H4 (cell line): Measurements from ENCODE around the gene CYBB. TPM values are rescaled to one million over a fixed set of nuclear protein-coding genes. Genes with fewer than 3 reads are reported as not detected.
"Not testable (repeated sequence)": the region's sequence is repeated elsewhere in the genome, so short reads cannot be mapped to it uniquely, and the experiment has no call there.

Source experiments
- DNase-seq: peaks from one replicate; pipeline ENCODE4 v3.0.0-alpha.2; 2015; ENCODE audit warnings: low spot score
- total RNA-seq: library from RNA; depleted of rRNA; stranded (reverse); fragments of >200 nt; shearing (Covaris generic); gene quantifications from 2 replicates; pipeline ENCODE4 v1.2.3, GENCODE V29; 2014; rRNA removed

The CYBB gene
- 0.02 and 0.23 TPM in 2 replicates for total RNA-seq

GRCh38 chrX:37779857-37780256, at the start of gene CYBB:
TSS of gene CYBB (plus strand) at chrX:37780059. CDS start at chrX:37780078, 19 bp downstream.
- DNase-seq = no peak

GRCh38 chrX:37745354-37745753, 34.5 kb upstream of the CYBB start:
- DNase-seq = peak; percentile 61

- DNase-seq = no peak
These were observed 34.0 kb upstream of the CYBB start for GRCh38 chrX:37745835-37746217.

- peak; percentile 22 for DNase-seq
These were observed 33.5 kb upstream of the CYBB start for GRCh38 chrX:37746218-37746941.

- no peak for DNase-seq
These were observed 32.9 kb upstream of the CYBB start for GRCh38 chrX:37746951-37747350.

GRCh38 chrX:37752281-37752680, 27.6 kb upstream of the CYBB start:
- DNase-seq = no peak

GRCh38 chrX:37752936-37753335, 26.9 kb upstream of the CYBB start:
- no peak for DNase-seq

GRCh38 chrX:37753384-37753783, 26.5 kb upstream of the CYBB start:
- no peak for DNase-seq

GRCh38 chrX:37754516-37754915, 25.3 kb upstream of the CYBB start:
- DNase-seq = no peak

- no peak for DNase-seq
These were observed 24.8 kb upstream of the CYBB start for GRCh38 chrX:37755025-37755424.

- DNase-seq = no peak
These were observed 22.8 kb upstream of the CYBB start for GRCh38 chrX:37757082-37757481.

- DNase-seq = no peak
These were observed 20.5 kb upstream of the CYBB start for GRCh38 chrX:37759351-37759750.

GRCh38 chrX:37759878-37760418, 19.9 kb upstream of the CYBB start:
- DNase-seq = no peak

GRCh38 chrX:37763400-37763799, 16.5 kb upstream of the CYBB start:
- no peak for DNase-seq

- no peak for DNase-seq
These were observed 14.4 kb upstream of the CYBB start for GRCh38 chrX:37765507-37765906.

- no peak for DNase-seq
These were observed 12.4 kb upstream of the CYBB start for GRCh38 chrX:37767430-37767829.

- not testable (repeated sequence) for DNase-seq
These were observed 11.0 kb upstream of the CYBB start for GRCh38 chrX:37768866-37769265.

GRCh38 chrX:37776283-37776986, 3.4 kb upstream of the CYBB start:
- DNase-seq = no peak

- no peak for DNase-seq
These were observed 2.9 kb upstream of the CYBB start for GRCh38 chrX:37776987-37777325.

GRCh38 chrX:37781081-37781480, 1.2 kb downstream of the CYBB start:
- no peak for DNase-seq

GRCh38 chrX:37781814-37782213, 2.0 kb downstream of the CYBB start:
- DNase-seq = no peak

- no peak for DNase-seq
These were observed 2.5 kb downstream of the CYBB start for GRCh38 chrX:37782359-37782758.

GRCh38 chrX:37783305-37783704, 3.4 kb downstream of the CYBB start:
- DNase-seq = no peak
